Uterus (tissue), 2 donors: ENCODE measurements around the gene GPR148.

Experiments used
- POLR2A ChIP-seq, 2 donors: fragments of 450-650 bp; IDR thresholded peaks; one replicate each; pipeline ENCODE4 v1.6.1; 2016; ENCODE audit warnings: antibody characterized with exemption in 2 of 2, mild to moderate bottlenecking in 1 of 2, moderate library complexity in 1 of 2
- TF ChIP-seq, protein P1 (sequence below), 4 experiments: fragments of 200-600 bp in 2 of 4; fragments of 450-650 bp in 2 of 4; sonication (generic) in 2 of 4; IDR thresholded peaks; one replicate each; pipeline ENCODE4 v1.5.1; 2016 to 2019; ENCODE audit warnings: antibody characterized with exemption in 4 of 4, mild to moderate bottlenecking in 2 of 4, moderate library complexity in 1 of 4

- TF ChIP-seq, protein P1, sequence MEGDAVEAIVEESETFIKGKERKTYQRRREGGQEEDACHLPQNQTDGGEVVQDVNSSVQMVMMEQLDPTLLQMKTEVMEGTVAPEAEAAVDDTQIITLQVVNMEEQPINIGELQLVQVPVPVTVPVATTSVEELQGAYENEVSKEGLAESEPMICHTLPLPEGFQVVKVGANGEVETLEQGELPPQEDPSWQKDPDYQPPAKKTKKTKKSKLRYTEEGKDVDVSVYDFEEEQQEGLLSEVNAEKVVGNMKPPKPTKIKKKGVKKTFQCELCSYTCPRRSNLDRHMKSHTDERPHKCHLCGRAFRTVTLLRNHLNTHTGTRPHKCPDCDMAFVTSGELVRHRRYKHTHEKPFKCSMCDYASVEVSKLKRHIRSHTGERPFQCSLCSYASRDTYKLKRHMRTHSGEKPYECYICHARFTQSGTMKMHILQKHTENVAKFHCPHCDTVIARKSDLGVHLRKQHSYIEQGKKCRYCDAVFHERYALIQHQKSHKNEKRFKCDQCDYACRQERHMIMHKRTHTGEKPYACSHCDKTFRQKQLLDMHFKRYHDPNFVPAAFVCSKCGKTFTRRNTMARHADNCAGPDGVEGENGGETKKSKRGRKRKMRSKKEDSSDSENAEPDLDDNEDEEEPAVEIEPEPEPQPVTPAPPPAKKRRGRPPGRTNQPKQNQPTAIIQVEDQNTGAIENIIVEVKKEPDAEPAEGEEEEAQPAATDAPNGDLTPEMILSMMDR (IDR thresholded peaks at IDR 0.05): no peak
- no peak for TF ChIP-seq POLR2A (IDR thresholded peaks at IDR 0.05)
Observed at GRCh38 chr2:130778781-130779180, 49.9 kb downstream of the GPR148 start.
